Adrenal gland (tissue), 12 donors: ENCODE results near the gene RPL7L1. TPM values are rescaled to one million over a fixed set of nuclear protein-coding genes. Genes with fewer than 3 reads are reported as not detected.
A peak's percentile ranks its signal among the peaks of the same experiment; 100 is the strongest.

Experiments
- DNase-seq, 7 donors: peaks; one replicate each; pipeline ENCODE4 v3.0.0-alpha.2; 2019 to 2020
- H3K27ac ChIP-seq, 5 donors: fragments of 200-600 bp; sonication (generic) in 4 of 5; 1 replicate in 3 of 5; 2 replicates in 2 of 5; pipeline versions ENCODE4 v1.5.1 to v1.8.0; 2016 to 2020; ENCODE audit warnings: mild to moderate bottlenecking in 1 of 5
- H3K27me3 ChIP-seq: fragments of 200-600 bp; 2 replicates; pipeline ENCODE4 v1.8.0; 2021
- H3K36me3 ChIP-seq, 2 donors: fragments of 200-600 bp; replicated peaks in 1 of 2; 1 replicate in 1 of 2; 2 replicates in 1 of 2; pipeline versions ENCODE4 v1.5.1 to v1.8.0; 2018 to 2022
- H3K4me1 ChIP-seq, 2 donors: fragments of 200-600 bp; replicated peaks in 1 of 2; 1 replicate in 1 of 2; 2 replicates in 1 of 2; pipeline versions ENCODE4 v1.5.1 to v1.8.0; 2018 to 2021
- H3K4me3 ChIP-seq, 4 donors: fragments of 200-600 bp; sonication (generic) in 3 of 4; one replicate each; pipeline ENCODE4 v1.5.1; 2016 to 2018
- H3K9me3 ChIP-seq, 3 donors: fragments of 200-600 bp; sonication (generic) in 1 of 3; replicated peaks in 1 of 3; 1 replicate in 2 of 3; 2 replicates in 1 of 3; pipeline versions ENCODE4 v1.5.1 to v1.8.0; 2016 to 2021
- POLR2A ChIP-seq, 2 donors: fragments of 450-650 bp; IDR thresholded peaks; one replicate each; pipeline ENCODE4 v1.6.1; 2017; ENCODE audit warnings: antibody characterized with exemption in 2 of 2, mild to moderate bottlenecking in 2 of 2, moderate library complexity in 1 of 2
- WGBS, 4 donors: extraction: QIAGEN DNeasy Blood & Tissue Kit in 2 of 4; methylation state at CpG; one replicate each; pipeline versions ENCODE4 v1.1.5 to v1.1.7; 2013 to 2017; 5-methylcytosine and 5-hydroxymethylcytosine counted together
- intact Hi-C, 2 donors: fragments of 100-400 bp; cut with DNase I; formaldehyde crosslinking; loops; one replicate each; pipeline versions ENCODE4 v1.14.1 to v1.15.0; 2022 to 2023
- polyA plus RNA-seq, 3 donors: library from polyadenylated mRNA; stranded (reverse); fragments of 200-250 nt in 2 of 3; fragments of 350-450 nt in 1 of 3; fragmentation: Illumina TruSeq in 1 of 3; extraction: RNeasy Lipid Tissue Mini Kit (QIAGEN cat#74804) in 1 of 3; gene quantifications; one replicate each; pipeline ENCODE4 v1.2.3, GENCODE V29; 2013 to 2014
- total RNA-seq, 9 donors: library from RNA; depleted of rRNA in 4 of 9; stranded (reverse); fragments of >200 nt in 4 of 9; fragments of 120-200 nt in 1 of 9; fragmentation: NEBNext Ultra II Directional in 1 of 9; extraction: Animal tissue kit (Norgen Biotek cat#: 25700) in 1 of 9; gene quantifications; one replicate each; pipeline versions ENCODE4 v1.1.0 to v1.2.4, GENCODE V29; 2013 to 2023
- TF ChIP-seq, protein P1 (sequence below), 6 experiments: fragments of 450-650 bp in 4 of 6; fragments of 200-600 bp in 2 of 6; sonication (generic) in 1 of 6; IDR thresholded peaks; 1 replicate in 5 of 6; 2 replicates in 1 of 6; pipeline versions ENCODE4 v1.5.1 to v1.8.0; 2016 to 2021; ENCODE audit warnings: antibody characterized with exemption in 6 of 6, mild to moderate bottlenecking in 2 of 6, moderate library complexity in 1 of 6
- donor health status: healthy with polysubstance abuse.
- donor health status: Bipolar disorder and iron deficiency.
- donor health status: DM: yes; HTN: yes; CAD: no.
- donor health status: DM: no; HTN: no; CAD: no.
- donor health status: DM: no; HTN: no; CAD: no.
- donor health status: DM: yes; HTN: yes; CAD: no.

RPL7L1 gene
- total and polyA plus RNA-seq, 12 donors, result 33.3 to 130 (median 94.1) TPM

DNA sequence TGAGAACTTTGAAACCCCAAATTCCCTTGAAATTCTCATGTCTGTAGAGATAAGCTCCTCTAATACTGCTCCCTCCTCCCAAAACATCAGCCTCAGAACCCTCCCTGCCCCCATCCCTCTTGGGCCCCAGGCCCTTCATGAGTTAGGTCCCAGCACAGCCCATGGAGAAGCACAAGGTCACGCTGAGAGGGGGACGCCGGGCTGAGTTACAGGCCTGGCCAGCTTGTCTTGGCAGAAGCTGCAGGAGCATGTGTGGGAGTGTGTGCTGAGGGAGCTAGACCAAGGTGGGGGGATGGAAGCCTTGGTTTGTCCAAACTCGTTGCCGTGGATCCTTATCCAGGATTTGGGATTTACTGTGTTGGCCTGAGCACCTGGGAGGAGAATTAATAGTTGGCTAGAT, 27.9 kb downstream of the RPL7L1 start:
- Histone ChIP-seq H3K4me1 (peaks cover 6 to 7% of the 10 kb centered on the region in 2 donors), H3K27ac (no peak overlapping the region), H3K9me3 (no peaks in the 10 kb centered on the region), H3K36me3 (no peaks in the 10 kb centered on the region), H3K27me3 (no peaks in the 10 kb centered on the region), H3K4me3 (no peak overlapping the region)
- intact Hi-C loops, result loop anchor here (5.0 to 10.0 kb wide), 3 partner anchors 87 to 240 kb away; no protein-coding TSS in a partner anchor
- WGBS, 4 donors, result 21 to 49% (median 42%) methylated on average over 5 of the region's 5 CpGs
- TF ChIP-seq, protein P1, sequence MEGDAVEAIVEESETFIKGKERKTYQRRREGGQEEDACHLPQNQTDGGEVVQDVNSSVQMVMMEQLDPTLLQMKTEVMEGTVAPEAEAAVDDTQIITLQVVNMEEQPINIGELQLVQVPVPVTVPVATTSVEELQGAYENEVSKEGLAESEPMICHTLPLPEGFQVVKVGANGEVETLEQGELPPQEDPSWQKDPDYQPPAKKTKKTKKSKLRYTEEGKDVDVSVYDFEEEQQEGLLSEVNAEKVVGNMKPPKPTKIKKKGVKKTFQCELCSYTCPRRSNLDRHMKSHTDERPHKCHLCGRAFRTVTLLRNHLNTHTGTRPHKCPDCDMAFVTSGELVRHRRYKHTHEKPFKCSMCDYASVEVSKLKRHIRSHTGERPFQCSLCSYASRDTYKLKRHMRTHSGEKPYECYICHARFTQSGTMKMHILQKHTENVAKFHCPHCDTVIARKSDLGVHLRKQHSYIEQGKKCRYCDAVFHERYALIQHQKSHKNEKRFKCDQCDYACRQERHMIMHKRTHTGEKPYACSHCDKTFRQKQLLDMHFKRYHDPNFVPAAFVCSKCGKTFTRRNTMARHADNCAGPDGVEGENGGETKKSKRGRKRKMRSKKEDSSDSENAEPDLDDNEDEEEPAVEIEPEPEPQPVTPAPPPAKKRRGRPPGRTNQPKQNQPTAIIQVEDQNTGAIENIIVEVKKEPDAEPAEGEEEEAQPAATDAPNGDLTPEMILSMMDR (IDR thresholded peaks at IDR 0.05), result no peak
- no peak for TF ChIP-seq POLR2A (IDR thresholded peaks at IDR 0.05)
- no peak for DNase-seq

GRCh38 chr6:42909835-42910234, 30.4 kb downstream of the RPL7L1 start:
- DNase-seq, result no peak
- Histone ChIP-seq H3K4me3 (no peak overlapping the region), H3K9me3 (no peaks in the 10 kb centered on the region), H3K27me3 (no peaks in the 10 kb centered on the region), H3K27ac (no peak overlapping the region), H3K36me3 (no peaks in the 10 kb centered on the region), H3K4me1 (peaks cover 6 to 7% of the 10 kb centered on the region in 2 donors)
- TF ChIP-seq, protein P1 (IDR thresholded peaks at IDR 0.05), result no peak
- TF ChIP-seq POLR2A (IDR thresholded peaks at IDR 0.05), result no peak
- WGBS, 4 donors, result 81 to 92% (median 86%) methylated on average over 10 of the region's 10 CpGs
- intact Hi-C loops, result loop anchor here (5.0 to 10.0 kb wide), 3 partner anchors 85 to 237 kb away; no protein-coding TSS in a partner anchor

- H3K4me3 ChIP-seq, result peak overlapping the region in 1 of 4 donors; percentile 44
- no peaks in the 10 kb centered on the region for H3K36me3 ChIP-seq
- no peaks in the 10 kb centered on the region for H3K27me3 ChIP-seq
- H3K9me3 ChIP-seq, result no peaks in the 10 kb centered on the region
- TF ChIP-seq POLR2A (IDR thresholded peaks at IDR 0.05), result no peak
- TF ChIP-seq, protein P1 (IDR thresholded peaks at IDR 0.05), result no peak
- H3K27ac ChIP-seq, result no peak overlapping the region
- intact Hi-C loops, result no loop called here
- DNase-seq, result peak in 1 of 7 donors; percentile 13
- 16 to 32% (median 21%) methylated on average over 13 to 49 of the region's 49 CpGs for WGBS, 4 donors
- peaks cover 6 to 7% of the 10 kb centered on the region in 2 donors for H3K4me1 ChIP-seq
Observed at GRCh38 chr6:42911171-42912021, 32.0 kb downstream of the RPL7L1 start.

GRCh38 chr6:42914546-42914945, 35.1 kb downstream of the RPL7L1 start:
- intact Hi-C loops, result no loop called here
- no peaks in the 10 kb centered on the region for H3K36me3 ChIP-seq
- no peak overlapping the region for H3K4me3 ChIP-seq
- TF ChIP-seq POLR2A (IDR thresholded peaks at IDR 0.05), result no peak
- TF ChIP-seq, protein P1 (IDR thresholded peaks at IDR 0.05), result no peak
- 78 to 93% (median 82%) methylated on average over 4 of the region's 4 CpGs for WGBS, 4 donors
- no peak for DNase-seq
- peaks cover 6 to 7% of the 10 kb centered on the region in 2 donors for H3K4me1 ChIP-seq
- H3K27me3 ChIP-seq, result no peaks in the 10 kb centered on the region
- no peaks in the 10 kb centered on the region for H3K9me3 ChIP-seq
- no peak overlapping the region for H3K27ac ChIP-seq
